Activated CD8-positive, alpha-beta T cell treated with anti-CD3 and anti-CD28 coated beads for 36 hours (primary cell): ENCODE results near the gene AKIP1. TPM values are rescaled to one million over a fixed set of nuclear protein-coding genes. Genes with fewer than 3 reads are reported as not detected.

Experiments
- ATAC-seq: fragments of 200-7000 bp; cut with Tn5 transposase; one replicate; pipeline ENCODE4 v1.10.0; 2021; ENCODE audit warnings: mild to moderate bottlenecking, moderate library complexity
- CTCF ChIA-PET: fragments of 350-600 bp; sonication (Branson Sonifier 250); formaldehyde crosslinking; loops from one replicate; lab custom pipeline; 2021; ENCODE audit warnings: antibody characterized with exemption; lab: Charles Lee
- POLR2A ChIA-PET: fragments of 350-600 bp; sonication (Branson Sonifier 250); formaldehyde crosslinking; loops from one replicate; lab custom pipeline; 2021; ENCODE audit warnings: antibody characterized with exemption; lab: Charles Lee
- DNase-seq: peaks from one replicate; pipeline ENCODE4 v3.0.0-alpha.2; 2020
- H3K27ac Mint-ChIP-seq: one replicate; pipeline ENCODE4 v1.8.0; 2021; ENCODE audit warnings: mild to moderate bottlenecking, mixed read lengths
- H3K27me3 Mint-ChIP-seq: one replicate; pipeline ENCODE4 v1.8.0; 2021; ENCODE audit warnings: mixed read lengths
- H3K36me3 Mint-ChIP-seq: one replicate; pipeline ENCODE4 v1.8.0; 2021; ENCODE audit warnings: low read depth, mixed read lengths
- H3K4me1 Mint-ChIP-seq: one replicate; pipeline ENCODE4 v1.8.0; 2021; ENCODE audit warnings: low read depth, mixed read lengths
- H3K4me3 Mint-ChIP-seq: one replicate; pipeline ENCODE4 v1.8.0; 2021; ENCODE audit warnings: mild to moderate bottlenecking, moderate library complexity, mixed read lengths
- H3K9me3 Mint-ChIP-seq: one replicate; pipeline ENCODE4 v1.8.0; 2021; ENCODE audit warnings: mixed read lengths
- CTCF ChIP-seq: fragments of 200-600 bp; IDR thresholded peaks from one replicate; pipeline ENCODE4 v1.8.0; 2022; ENCODE audit warnings: antibody characterized with exemption, mild to moderate bottlenecking
- intact Hi-C: fragments of 100-400 bp; cut with micrococcal nuclease; formaldehyde crosslinking; loops from one replicate; pipeline ENCODE4 v1.10.0; 2022
- total RNA-seq, 2 experiments: library from RNA; stranded (reverse); gene quantifications; one replicate each; pipeline ENCODE4 v1.2.3, GENCODE V29; 2021

AKIP1 gene
- total RNA-seq, 2 experiments from 2014 or later: 27.8 to 28.2 TPM

GRCh38 chr11:8937159-8937558 is 26.2 kb downstream of the AKIP1 start:
- DNase-seq: no peak
- ChIA-PET CTCF (interaction anchor here (0.7 to 2.3 kb wide), 4 partner anchors 11 to 201 kb away, joined by 3 to 8 read pairs (median 5); no protein-coding TSS in a partner anchor), POLR2A (no interaction called here)
- H3K9me3 Mint-ChIP-seq: no peaks in the 10 kb centered on the region
- peaks cover 4% of the 10 kb centered on the region for H3K27me3 Mint-ChIP-seq
- H3K4me3 Mint-ChIP-seq: no peak overlapping the region
- no peak for TF ChIP-seq CTCF
- no peaks in the 10 kb centered on the region for H3K36me3 Mint-ChIP-seq
- H3K27ac Mint-ChIP-seq: no peak overlapping the region
- intact Hi-C loops: no loop called here
- ATAC-seq: no peak
- peaks cover 3% of the 10 kb centered on the region for H3K4me1 Mint-ChIP-seq

GRCh38 chr11:8937659-8938058 is 26.7 kb downstream of the AKIP1 start:
- POLR2A ChIA-PET: no interaction called here
- DNase-seq: no peak
- intact Hi-C loops: no loop called here
- CTCF ChIA-PET: interaction anchor here (0.7 to 2.0 kb wide), 3 partner anchors 10 to 200 kb away, joined by 3 to 8 read pairs (median 4); no protein-coding TSS in a partner anchor
- no peak overlapping the region for H3K4me3 Mint-ChIP-seq
- peaks cover 4% of the 10 kb centered on the region for H3K27me3 Mint-ChIP-seq
- no peak for ATAC-seq
- H3K36me3 Mint-ChIP-seq: no peaks in the 10 kb centered on the region
- no peak overlapping the region for H3K27ac Mint-ChIP-seq
- H3K9me3 Mint-ChIP-seq: no peaks in the 10 kb centered on the region
- peaks cover 3% of the 10 kb centered on the region for H3K4me1 Mint-ChIP-seq
- TF ChIP-seq CTCF: no peak

- Mint-ChIP-seq H3K9me3 (no peaks in the 10 kb centered on the region), H3K27me3 (peaks cover 5% of the 10 kb centered on the region), H3K4me1 (peaks cover 3% of the 10 kb centered on the region), H3K4me3 (no peak overlapping the region), H3K36me3 (no peaks in the 10 kb centered on the region), H3K27ac (no peak overlapping the region)
- ChIA-PET CTCF (no interaction called here), POLR2A (no interaction called here)
- intact Hi-C loops: no loop called here
- DNase-seq (no peak), ATAC-seq (no peak)
- TF ChIP-seq CTCF: no peak
Observed at GRCh38 chr11:8941341-8942103, 30.5 kb downstream of the AKIP1 start.

- no peak for ATAC-seq
- Mint-ChIP-seq H3K27me3 (peaks cover 5% of the 10 kb centered on the region), H3K4me3 (no peak within 1 kb of the TSS), H3K9me3 (no peaks in the 10 kb centered on the region), H3K4me1 (no peaks in the 10 kb centered on the region), H3K36me3 (peaks cover 7% of the 10 kb centered on the region), H3K27ac (no peak within 1 kb of the TSS)
- no peak for DNase-seq
- POLR2A ChIA-PET: no interaction called here
- TF ChIP-seq CTCF: no peak
- CTCF ChIA-PET: interaction anchor here (0.8 to 1.3 kb wide), 4 partner anchors 17 to 153 kb away, joined by 3 to 4 read pairs (median 3); no protein-coding TSS in a partner anchor
- intact Hi-C loops: no loop called here
Observed at GRCh38 chr11:8942518-8943066, 31.6 kb downstream of the AKIP1 start, which contains the start of gene ASCL3. TSS of gene ASCL3 (minus strand) at chr11:8943016. CDS start at chr11:8938161, 4,855 bp downstream.
